Nephron progenitor cell (in vitro differentiated cells): ENCODE results near the gene TOLLIP.
A peak's percentile ranks its signal among the peaks of the same experiment; 100 is the strongest.
"Not testable (repeated sequence)": the region's sequence is repeated elsewhere in the genome, so short reads cannot be mapped to it uniquely, and the experiment has no call there.

Experiments used
- DNase-seq: peaks from one replicate; pipeline ENCODE4 v3.0.0; 2021
- H3K27ac Mint-ChIP-seq: 2 replicates; pipeline ENCODE4 v1.8.0; 2021; ENCODE audit warnings: mild to moderate bottlenecking, moderate library complexity, mixed read lengths
- H3K27me3 Mint-ChIP-seq: 2 replicates; pipeline ENCODE4 v1.8.0; 2021; ENCODE audit warnings: mild to moderate bottlenecking, low read depth, mixed read lengths; ENCODE audit not compliant: poor library complexity
- H3K36me3 Mint-ChIP-seq: 2 replicates; pipeline ENCODE4 v1.8.0; 2021; ENCODE audit warnings: low read depth, mixed read lengths
- H3K4me1 Mint-ChIP-seq: 2 replicates; pipeline ENCODE4 v1.8.0; 2021; ENCODE audit warnings: mixed read lengths
- H3K4me3 Mint-ChIP-seq: 2 replicates; pipeline ENCODE4 v1.8.0; 2021; ENCODE audit warnings: mild to moderate bottlenecking, moderate library complexity, mixed read lengths
- H3K9me3 Mint-ChIP-seq: 2 replicates; pipeline ENCODE4 v1.8.0; 2021; ENCODE audit warnings: mild to moderate bottlenecking, moderate library complexity, mixed read lengths
- CTCF ChIP-seq: fragments of 200-600 bp; sonication (generic); IDR thresholded peaks from 2 replicates; pipeline ENCODE4 v1.5.0; 2021; ENCODE audit warnings: antibody characterized with exemption

The TOLLIP gene

DNA sequence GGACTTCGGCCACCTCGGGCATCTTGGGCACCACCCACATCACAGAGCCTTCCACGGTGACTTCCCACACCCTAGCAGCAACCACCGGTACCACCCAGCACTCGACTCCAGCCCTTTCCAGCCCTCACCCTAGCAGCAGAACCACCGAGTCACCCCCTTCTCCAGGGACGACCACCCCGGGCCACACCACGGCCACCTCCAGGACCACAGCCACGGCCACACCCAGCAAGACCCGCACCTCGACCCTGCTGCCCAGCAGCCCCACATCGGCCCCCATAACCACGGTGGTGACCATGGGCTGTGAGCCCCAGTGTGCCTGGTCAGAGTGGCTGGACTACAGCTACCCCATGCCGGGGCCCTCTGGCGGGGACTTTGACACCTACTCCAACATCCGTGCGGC, 65.9 kb downstream of the TOLLIP start:
- not testable (repeated sequence) for H3K4me3 Mint-ChIP-seq, H3K27ac Mint-ChIP-seq, H3K36me3 Mint-ChIP-seq, H3K4me1 Mint-ChIP-seq, DNase-seq, H3K27me3 Mint-ChIP-seq
- H3K9me3 Mint-ChIP-seq = peaks cover 45% of the 10 kb centered on the region

- DNase-seq, H3K4me1 Mint-ChIP-seq, H3K4me3 Mint-ChIP-seq, H3K27ac Mint-ChIP-seq, H3K27me3 Mint-ChIP-seq, H3K36me3 Mint-ChIP-seq: not testable (repeated sequence)
- peaks cover 40% of the 10 kb centered on the region for H3K9me3 Mint-ChIP-seq
Measured at GRCh38 chr11:1242751-1243150, 66.7 kb downstream of the TOLLIP start.

GRCh38 chr11:1242289-1242688, 67.1 kb downstream of the TOLLIP start:
- Mint-ChIP-seq H3K4me3 (no peak overlapping the region), H3K9me3 (peaks cover 40% of the 10 kb centered on the region), H3K36me3 (no peaks in the 10 kb centered on the region), H3K27ac (no peak overlapping the region), H3K4me1 (no peaks in the 10 kb centered on the region), H3K27me3 (peaks cover 12% of the 10 kb centered on the region)
- no peak for DNase-seq
- no peak for TF ChIP-seq CTCF

DNA sequence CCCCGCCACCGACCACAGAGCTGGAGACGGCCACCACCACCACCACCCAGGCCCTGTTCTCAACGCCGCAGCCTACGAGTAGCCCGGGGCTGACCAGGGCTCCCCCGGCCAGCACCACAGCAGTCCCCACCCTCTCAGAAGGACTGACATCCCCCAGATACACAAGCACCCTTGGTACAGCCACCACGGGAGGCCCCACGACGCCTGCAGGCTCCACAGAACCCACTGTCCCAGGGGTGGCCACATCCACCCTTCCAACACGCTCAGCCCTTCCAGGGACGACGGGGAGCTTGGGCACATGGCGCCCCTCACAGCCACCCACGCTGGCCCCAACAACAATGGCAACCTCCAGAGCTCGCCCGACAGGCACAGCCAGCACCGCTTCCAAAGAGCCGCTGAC, 67.7 kb downstream of the TOLLIP start:
- no peak for DNase-seq
- H3K9me3 Mint-ChIP-seq = peaks cover 36% of the 10 kb centered on the region
- TF ChIP-seq CTCF = no peak
- peaks cover 11% of the 10 kb centered on the region for H3K27me3 Mint-ChIP-seq
- no peak overlapping the region for H3K27ac Mint-ChIP-seq
- no peaks in the 10 kb centered on the region for H3K36me3 Mint-ChIP-seq
- no peak overlapping the region for H3K4me3 Mint-ChIP-seq
- H3K4me1 Mint-ChIP-seq = no peaks in the 10 kb centered on the region

DNA sequence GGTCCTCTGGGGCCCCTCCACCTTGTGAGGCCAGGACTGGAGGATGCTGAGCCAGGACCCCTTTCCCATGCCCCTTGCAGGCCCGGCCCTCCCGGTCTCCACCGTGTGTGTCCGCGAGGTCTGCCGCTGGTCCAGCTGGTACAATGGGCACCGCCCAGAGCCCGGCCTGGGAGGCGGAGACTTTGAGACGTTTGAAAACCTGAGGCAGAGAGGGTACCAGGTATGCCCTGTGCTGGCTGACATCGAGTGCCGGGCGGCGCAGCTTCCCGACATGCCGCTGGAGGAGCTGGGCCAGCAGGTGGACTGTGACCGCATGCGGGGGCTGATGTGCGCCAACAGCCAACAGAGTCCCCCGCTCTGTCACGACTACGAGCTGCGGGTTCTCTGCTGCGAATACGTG, 68.7 kb downstream of the TOLLIP start:
- Mint-ChIP-seq H3K4me3 (no peak overlapping the region), H3K9me3 (peaks cover 27% of the 10 kb centered on the region), H3K36me3 (no peaks in the 10 kb centered on the region), H3K4me1 (no peaks in the 10 kb centered on the region), H3K27me3 (peaks cover 5% of the 10 kb centered on the region), H3K27ac (no peak overlapping the region)
- TF ChIP-seq CTCF = no peak
- DNase-seq = no peak

GRCh38 chr11:1239596-1240205, 69.7 kb downstream of the TOLLIP start:
- no peak for DNase-seq
- H3K36me3 Mint-ChIP-seq = no peaks in the 10 kb centered on the region
- no peak for TF ChIP-seq CTCF
- no peak overlapping the region for H3K4me3 Mint-ChIP-seq
- H3K4me1 Mint-ChIP-seq = no peaks in the 10 kb centered on the region
- no peak overlapping the region for H3K27ac Mint-ChIP-seq
- peaks cover 24% of the 10 kb centered on the region for H3K9me3 Mint-ChIP-seq
- peaks cover 5% of the 10 kb centered on the region for H3K27me3 Mint-ChIP-seq

DNA sequence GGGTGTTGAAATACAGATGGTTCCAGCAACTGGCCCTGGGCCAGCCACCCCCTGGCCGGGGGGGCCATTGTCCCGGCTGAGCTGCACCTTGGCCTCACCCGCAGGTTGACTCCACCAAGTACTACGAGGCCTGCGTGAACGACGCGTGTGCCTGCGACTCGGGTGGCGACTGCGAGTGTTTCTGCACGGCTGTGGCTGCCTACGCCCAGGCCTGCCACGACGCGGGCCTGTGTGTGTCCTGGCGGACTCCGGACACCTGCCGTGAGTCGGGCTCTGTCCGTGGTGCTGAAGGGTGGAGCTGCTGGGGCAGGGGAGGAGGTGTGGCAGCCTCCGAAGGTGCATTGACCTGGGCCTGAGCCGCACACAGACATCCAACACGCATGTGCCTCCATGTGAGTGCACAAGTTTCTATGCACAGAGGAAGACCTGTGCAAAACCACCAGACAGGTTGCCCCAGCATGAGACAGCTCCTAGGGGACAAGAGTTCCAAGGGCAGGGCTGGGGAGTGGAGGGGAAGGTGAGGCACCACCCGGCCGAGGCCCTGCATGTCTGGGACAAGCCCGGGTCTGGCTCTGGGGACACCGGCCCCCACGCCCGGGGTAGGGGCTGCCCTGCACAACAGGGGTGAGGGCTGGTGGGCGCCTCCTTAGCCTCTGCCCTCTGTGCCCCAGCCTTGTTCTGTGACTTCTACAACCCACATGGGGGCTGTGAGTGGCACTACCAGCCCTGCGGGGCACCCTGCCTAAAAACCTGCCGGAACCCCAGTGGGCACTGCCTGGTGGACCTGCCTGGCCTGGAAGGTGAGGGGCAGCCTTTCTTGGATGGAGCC, 70.5 kb downstream of the TOLLIP start:
- no peaks in the 10 kb centered on the region for H3K36me3 Mint-ChIP-seq
- H3K9me3 Mint-ChIP-seq = peaks cover 21% of the 10 kb centered on the region
- H3K27ac Mint-ChIP-seq = no peak overlapping the region
- peaks cover 5% of the 10 kb centered on the region for H3K27me3 Mint-ChIP-seq
- DNase-seq = peak; percentile 89
- H3K4me3 Mint-ChIP-seq = no peak overlapping the region
- H3K4me1 Mint-ChIP-seq = no peaks in the 10 kb centered on the region
- TF ChIP-seq CTCF = no peak
